ENCODE data around the gene ADIRF. TPM values are rescaled to one million over a fixed set of nuclear protein-coding genes. Genes with fewer than 3 reads are reported as not detected.

ADIRF gene
- total and polyA plus RNA-seq, 9 of the 15 experiments (the other 6 are each of a cell fraction or from before 2014, with no cell fraction given), result 0.08 TPM; not detected in 8

DNA sequence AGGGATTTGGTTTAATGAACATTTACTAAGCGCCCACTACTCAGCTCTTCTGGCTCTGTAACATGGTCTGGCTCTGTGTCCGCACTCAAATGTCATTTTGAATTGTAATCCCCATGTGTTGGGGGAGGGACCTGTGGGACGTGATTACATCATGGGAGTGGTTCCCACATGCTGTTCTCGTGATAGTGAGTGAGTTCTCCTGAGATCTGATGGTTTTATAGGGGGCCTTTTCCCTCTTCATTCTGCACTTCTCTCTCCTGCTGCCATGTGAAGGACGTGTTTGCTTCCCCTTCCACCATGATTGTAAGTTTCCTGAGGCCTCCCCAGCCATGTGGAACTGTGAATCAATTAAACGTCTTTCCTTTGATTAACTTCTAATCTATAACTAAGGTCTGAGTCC lies 12.7 kb downstream of the ADIRF start (continued):
- TF ChIP-seq, protein P1, sequence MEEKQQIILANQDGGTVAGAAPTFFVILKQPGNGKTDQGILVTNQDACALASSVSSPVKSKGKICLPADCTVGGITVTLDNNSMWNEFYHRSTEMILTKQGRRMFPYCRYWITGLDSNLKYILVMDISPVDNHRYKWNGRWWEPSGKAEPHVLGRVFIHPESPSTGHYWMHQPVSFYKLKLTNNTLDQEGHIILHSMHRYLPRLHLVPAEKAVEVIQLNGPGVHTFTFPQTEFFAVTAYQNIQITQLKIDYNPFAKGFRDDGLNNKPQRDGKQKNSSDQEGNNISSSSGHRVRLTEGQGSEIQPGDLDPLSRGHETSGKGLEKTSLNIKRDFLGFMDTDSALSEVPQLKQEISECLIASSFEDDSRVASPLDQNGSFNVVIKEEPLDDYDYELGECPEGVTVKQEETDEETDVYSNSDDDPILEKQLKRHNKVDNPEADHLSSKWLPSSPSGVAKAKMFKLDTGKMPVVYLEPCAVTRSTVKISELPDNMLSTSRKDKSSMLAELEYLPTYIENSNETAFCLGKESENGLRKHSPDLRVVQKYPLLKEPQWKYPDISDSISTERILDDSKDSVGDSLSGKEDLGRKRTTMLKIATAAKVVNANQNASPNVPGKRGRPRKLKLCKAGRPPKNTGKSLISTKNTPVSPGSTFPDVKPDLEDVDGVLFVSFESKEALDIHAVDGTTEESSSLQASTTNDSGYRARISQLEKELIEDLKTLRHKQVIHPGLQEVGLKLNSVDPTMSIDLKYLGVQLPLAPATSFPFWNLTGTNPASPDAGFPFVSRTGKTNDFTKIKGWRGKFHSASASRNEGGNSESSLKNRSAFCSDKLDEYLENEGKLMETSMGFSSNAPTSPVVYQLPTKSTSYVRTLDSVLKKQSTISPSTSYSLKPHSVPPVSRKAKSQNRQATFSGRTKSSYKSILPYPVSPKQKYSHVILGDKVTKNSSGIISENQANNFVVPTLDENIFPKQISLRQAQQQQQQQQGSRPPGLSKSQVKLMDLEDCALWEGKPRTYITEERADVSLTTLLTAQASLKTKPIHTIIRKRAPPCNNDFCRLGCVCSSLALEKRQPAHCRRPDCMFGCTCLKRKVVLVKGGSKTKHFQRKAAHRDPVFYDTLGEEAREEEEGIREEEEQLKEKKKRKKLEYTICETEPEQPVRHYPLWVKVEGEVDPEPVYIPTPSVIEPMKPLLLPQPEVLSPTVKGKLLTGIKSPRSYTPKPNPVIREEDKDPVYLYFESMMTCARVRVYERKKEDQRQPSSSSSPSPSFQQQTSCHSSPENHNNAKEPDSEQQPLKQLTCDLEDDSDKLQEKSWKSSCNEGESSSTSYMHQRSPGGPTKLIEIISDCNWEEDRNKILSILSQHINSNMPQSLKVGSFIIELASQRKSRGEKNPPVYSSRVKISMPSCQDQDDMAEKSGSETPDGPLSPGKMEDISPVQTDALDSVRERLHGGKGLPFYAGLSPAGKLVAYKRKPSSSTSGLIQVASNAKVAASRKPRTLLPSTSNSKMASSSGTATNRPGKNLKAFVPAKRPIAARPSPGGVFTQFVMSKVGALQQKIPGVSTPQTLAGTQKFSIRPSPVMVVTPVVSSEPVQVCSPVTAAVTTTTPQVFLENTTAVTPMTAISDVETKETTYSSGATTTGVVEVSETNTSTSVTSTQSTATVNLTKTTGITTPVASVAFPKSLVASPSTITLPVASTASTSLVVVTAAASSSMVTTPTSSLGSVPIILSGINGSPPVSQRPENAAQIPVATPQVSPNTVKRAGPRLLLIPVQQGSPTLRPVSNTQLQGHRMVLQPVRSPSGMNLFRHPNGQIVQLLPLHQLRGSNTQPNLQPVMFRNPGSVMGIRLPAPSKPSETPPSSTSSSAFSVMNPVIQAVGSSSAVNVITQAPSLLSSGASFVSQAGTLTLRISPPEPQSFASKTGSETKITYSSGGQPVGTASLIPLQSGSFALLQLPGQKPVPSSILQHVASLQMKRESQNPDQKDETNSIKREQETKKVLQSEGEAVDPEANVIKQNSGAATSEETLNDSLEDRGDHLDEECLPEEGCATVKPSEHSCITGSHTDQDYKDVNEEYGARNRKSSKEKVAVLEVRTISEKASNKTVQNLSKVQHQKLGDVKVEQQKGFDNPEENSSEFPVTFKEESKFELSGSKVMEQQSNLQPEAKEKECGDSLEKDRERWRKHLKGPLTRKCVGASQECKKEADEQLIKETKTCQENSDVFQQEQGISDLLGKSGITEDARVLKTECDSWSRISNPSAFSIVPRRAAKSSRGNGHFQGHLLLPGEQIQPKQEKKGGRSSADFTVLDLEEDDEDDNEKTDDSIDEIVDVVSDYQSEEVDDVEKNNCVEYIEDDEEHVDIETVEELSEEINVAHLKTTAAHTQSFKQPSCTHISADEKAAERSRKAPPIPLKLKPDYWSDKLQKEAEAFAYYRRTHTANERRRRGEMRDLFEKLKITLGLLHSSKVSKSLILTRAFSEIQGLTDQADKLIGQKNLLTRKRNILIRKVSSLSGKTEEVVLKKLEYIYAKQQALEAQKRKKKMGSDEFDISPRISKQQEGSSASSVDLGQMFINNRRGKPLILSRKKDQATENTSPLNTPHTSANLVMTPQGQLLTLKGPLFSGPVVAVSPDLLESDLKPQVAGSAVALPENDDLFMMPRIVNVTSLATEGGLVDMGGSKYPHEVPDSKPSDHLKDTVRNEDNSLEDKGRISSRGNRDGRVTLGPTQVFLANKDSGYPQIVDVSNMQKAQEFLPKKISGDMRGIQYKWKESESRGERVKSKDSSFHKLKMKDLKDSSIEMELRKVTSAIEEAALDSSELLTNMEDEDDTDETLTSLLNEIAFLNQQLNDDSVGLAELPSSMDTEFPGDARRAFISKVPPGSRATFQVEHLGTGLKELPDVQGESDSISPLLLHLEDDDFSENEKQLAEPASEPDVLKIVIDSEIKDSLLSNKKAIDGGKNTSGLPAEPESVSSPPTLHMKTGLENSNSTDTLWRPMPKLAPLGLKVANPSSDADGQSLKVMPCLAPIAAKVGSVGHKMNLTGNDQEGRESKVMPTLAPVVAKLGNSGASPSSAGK (IDR thresholded peaks at IDR 0.05), result peak; percentile 54
- peak; percentile 32; the same call in 1 of the 2 replicates for TF ChIP-seq CEBPB (tag; IDR thresholded peaks at IDR 0.05)

Measured in K562 (cell line).